HG03354 (cell line): ENCODE data around the gene SLCO1B1.

Experiments used
- ATAC-seq: cut with Tn5 transposase; IDR thresholded peaks from one replicate; pipeline ENCODE4 v1.9.1; 2021; ENCODE audit warnings: mild to moderate bottlenecking; ENCODE audit not compliant: unreplicated experiment, poor library complexity, severe bottlenecking

SLCO1B1 gene

GRCh38 chr12:21219206-21219605, 88.2 kb downstream of the SLCO1B1 start:
- no peak for ATAC-seq

DNA sequence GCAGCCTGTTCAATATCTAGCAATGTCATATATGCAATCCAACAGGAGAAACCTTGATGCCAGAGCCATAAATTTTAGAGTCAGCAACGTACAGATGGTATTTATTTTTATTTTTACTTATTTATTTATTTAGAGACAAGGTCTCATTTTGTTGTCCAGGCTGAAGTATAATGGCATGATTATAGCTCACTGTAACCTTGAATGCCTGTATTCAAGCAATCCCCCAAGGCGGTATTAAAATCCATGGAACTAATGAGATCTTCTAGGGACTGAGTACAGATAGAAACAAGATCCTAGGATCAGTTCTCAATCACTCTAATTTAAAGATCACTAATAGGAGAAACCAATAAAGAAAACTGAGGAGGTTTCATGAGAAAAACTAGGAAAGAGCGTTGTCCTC, 89.3 kb downstream of the SLCO1B1 start:
- ATAC-seq, result no peak

GRCh38 chr12:21221072-21221471, 90.1 kb downstream of the SLCO1B1 start:
- no peak for ATAC-seq

- peak; percentile 44 for ATAC-seq
These were observed 90.8 kb downstream of the SLCO1B1 start for GRCh38 chr12:21221778-21222177.

GRCh38 chr12:21223930-21224329, 92.9 kb downstream of the SLCO1B1 start:
- ATAC-seq, result no peak

- no peak for ATAC-seq
These were observed 103.4 kb downstream of the SLCO1B1 start for GRCh38 chr12:21234395-21234794.

GRCh38 chr12:21239866-21240265, 108.9 kb downstream of the SLCO1B1 start:
- no peak for ATAC-seq

DNA sequence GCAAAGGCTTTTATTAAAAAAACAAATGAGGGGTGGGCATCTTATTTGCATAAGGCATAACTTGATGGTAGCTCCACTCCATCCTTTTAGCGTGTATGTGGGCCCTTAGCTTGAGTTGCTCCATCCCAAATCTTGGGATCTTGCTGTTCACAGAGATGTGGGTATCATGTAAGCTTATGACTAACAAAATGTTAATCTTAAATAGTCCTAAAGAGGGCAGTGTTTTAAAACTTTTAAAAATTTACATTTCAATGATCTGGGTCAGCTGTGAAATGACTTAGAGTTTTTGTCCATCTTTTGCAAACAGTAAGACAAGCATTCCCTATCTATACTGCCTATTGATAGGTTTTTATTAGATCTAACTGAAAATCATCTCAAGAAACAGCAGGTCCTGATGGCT, 117.7 kb downstream of the SLCO1B1 start:
- no peak for ATAC-seq

- no peak for ATAC-seq
These were observed 121.1 kb downstream of the SLCO1B1 start for GRCh38 chr12:21252070-21252469.

DNA sequence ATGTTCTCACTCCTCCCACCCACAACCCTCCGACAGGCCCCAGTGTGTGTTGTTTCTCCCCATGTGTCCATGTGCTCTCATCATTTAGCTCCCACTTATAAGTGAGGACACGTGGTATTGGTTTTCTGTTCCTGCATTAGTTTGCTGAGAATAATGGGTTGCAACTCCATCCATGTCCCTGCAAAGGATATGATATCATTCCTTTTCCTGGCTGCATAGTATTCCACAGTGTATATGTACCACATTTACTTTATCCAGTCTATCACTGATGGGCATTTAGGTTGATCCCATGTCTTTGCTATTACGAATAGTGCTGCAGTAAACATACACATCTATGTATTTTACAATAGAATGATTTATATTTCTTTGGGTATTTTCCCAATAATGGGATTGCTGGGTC, 126.2 kb downstream of the SLCO1B1 start:
- ATAC-seq, result no peak

- ATAC-seq, result no peak
These were observed 133.2 kb downstream of the SLCO1B1 start for GRCh38 chr12:21264232-21264631.

DNA sequence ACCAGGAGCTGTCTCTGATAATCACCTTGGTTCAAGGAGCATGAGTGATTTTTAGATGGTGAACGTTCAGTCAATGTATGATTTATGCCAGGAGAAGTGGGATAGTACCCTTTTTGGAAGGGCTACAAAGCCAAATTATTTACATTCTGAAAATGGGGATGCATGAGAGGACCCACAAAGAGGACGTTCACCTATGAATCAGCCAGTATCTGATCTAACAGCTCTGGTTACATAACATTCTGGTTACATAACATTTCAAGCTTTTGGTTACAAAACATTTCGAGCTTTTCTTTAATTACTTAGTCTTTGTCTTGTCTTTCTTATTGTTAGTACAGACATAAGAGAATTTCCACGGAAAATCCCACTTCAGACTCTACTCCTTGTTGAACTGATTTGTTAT, 134.9 kb downstream of the SLCO1B1 start:
- no peak for ATAC-seq

DNA sequence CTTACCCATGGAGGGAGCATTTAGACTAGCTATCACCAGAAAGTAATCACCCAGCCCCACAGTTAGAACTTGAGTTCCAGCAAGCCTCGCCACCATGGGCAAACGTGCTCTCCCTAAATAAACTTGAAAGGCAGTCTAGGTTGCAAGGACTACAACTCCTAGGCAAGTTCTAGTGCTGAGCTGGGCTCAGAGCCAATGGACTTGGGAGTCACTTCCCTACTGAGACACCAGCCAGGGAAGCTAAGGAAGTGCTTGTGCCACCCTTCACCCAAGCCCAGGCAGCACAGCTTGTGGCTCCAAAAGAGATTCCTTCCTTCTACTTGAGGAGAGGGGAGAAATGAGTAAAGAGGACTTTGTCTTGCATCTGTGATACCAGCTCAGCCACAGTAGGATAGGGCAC, 145.8 kb downstream of the SLCO1B1 start:
- no peak for ATAC-seq
